GM12878 (cell line): ENCODE data around the gene CYP46A1. TPM values are rescaled to one million over a fixed set of nuclear protein-coding genes. Genes with fewer than 3 reads are reported as not detected.
"Not testable (repeated sequence)": the region's sequence is repeated elsewhere in the genome, so short reads cannot be mapped to it uniquely, and the experiment has no call there.

Source experiments
- ATAC-seq: fragments of 200-7000 bp; cut with Tn5 transposase; 3 replicates; pipeline ENCODE4 v1.9.1; 2020; ENCODE audit warnings: mild to moderate bottlenecking, moderate library complexity
- BruUV-seq: library from RNA; stranded (reverse); fragments of 400-500 nt; replicated peaks from 2 replicates; lab custom pipeline; 2021; lab: Mats Ljungman, UMichigan
- CTCF ChIA-PET: fragments of 300-600 bp; sonication (Branson Sonifier 250); formaldehyde crosslinking; extraction: SDS; loops from one replicate; lab custom pipeline; 2021; ENCODE audit warnings: inconsistent platforms; lab: Yijun Ruan, JAX
- POLR2A ChIA-PET: fragments of 350-600 bp; formaldehyde crosslinking; extraction: SDS; loops from one replicate; lab custom pipeline; 2021; ENCODE audit warnings: inconsistent platforms; lab: Charles Lee
- RAD21 ChIA-PET: fragments of 300-600 bp; sonication (Branson Sonifier 250); formaldehyde crosslinking; loops from one replicate; lab custom pipeline; 2023; ENCODE audit warnings: antibody characterized with exemption; ENCODE audit not compliant: unreplicated experiment; lab: Charles Lee
- SMC1A ChIA-PET: fragments of 300-600 bp; sonication (Branson Sonifier 250); formaldehyde crosslinking; loops from one replicate; lab custom pipeline; 2023; ENCODE audit not compliant: unreplicated experiment, uncharacterized antibody; lab: Charles Lee
- DNase-seq: peaks from one replicate; pipeline ENCODE4 v3.0.0-alpha.2; 2011; ENCODE audit warnings: low read depth, low spot score
- FAIRE-seq: peaks from 3 replicates; lab custom pipeline; 2011; peaks lifted over from hg19 to GRCh38; lab: Jason Lieb, UNC
- H2AFZ ChIP-seq: 2 replicates; pipeline ENCODE4 v1.6.0; 2011; ENCODE audit warnings: low read depth, low read length, control low read depth; ENCODE audit not compliant: control insufficient read depth
- H3K27ac ChIP-seq: 2 replicates; pipeline ENCODE4 v1.5.1; 2011; ENCODE audit warnings: control low read depth; ENCODE audit not compliant: control insufficient read depth, insufficient read depth
- H3K27me3 ChIP-seq, 2 experiments: replicated peaks in 1 of 2; 2 replicates each; pipeline versions ENCODE4 v1.6.0 to v1.6.1; 2011; ENCODE audit warnings: low read length in 1 of 2; ENCODE audit not compliant: control insufficient read depth in 2 of 2, insufficient read depth in 2 of 2
- H3K36me3 ChIP-seq, 2 experiments: 2 replicates each; pipeline ENCODE4 v1.5.1; 2011; ENCODE audit warnings: low read length in 1 of 2; ENCODE audit not compliant: control insufficient read depth in 2 of 2, insufficient read depth in 2 of 2
- H3K4me1 ChIP-seq: 2 replicates; pipeline ENCODE4 v1.6.1; 2011; ENCODE audit warnings: mild to moderate bottlenecking, low read length, moderate library complexity, mixed read lengths; ENCODE audit not compliant: control insufficient read depth, insufficient read depth
- H3K4me2 ChIP-seq: 2 replicates; pipeline ENCODE4 v1.6.0; 2011; ENCODE audit warnings: control low read depth; ENCODE audit not compliant: control insufficient read depth, insufficient read depth
- H3K4me3 ChIP-seq: fragments of 200-600 bp; sonication (generic); 2 replicates; pipeline ENCODE4 v1.5.1; 2016
- H3K79me2 ChIP-seq: 2 replicates; pipeline ENCODE4 v1.6.0; 2011; ENCODE audit warnings: low read length; ENCODE audit not compliant: control insufficient read depth, insufficient read depth
- H3K9ac ChIP-seq: 2 replicates; pipeline ENCODE4 v1.8.0; 2011; ENCODE audit warnings: low read length, control low read depth, mixed read lengths; ENCODE audit not compliant: control insufficient read depth, insufficient read depth
- H3K9me3 ChIP-seq: replicated peaks from 3 replicates; pipeline ENCODE4 v1.5.1; 2011; ENCODE audit warnings: mild to moderate bottlenecking, low read length; ENCODE audit not compliant: control insufficient read depth, insufficient read depth
- H4K20me1 ChIP-seq: 2 replicates; pipeline ENCODE4 v1.6.0; 2011; ENCODE audit not compliant: control insufficient read depth, insufficient read depth
- EZH2 ChIP-seq: IDR thresholded peaks from 2 replicates; pipeline ENCODE4 v1.6.1; 2012; ENCODE audit warnings: low read depth, mild to moderate bottlenecking, control low read depth, inconsistent platforms, low read length, borderline replicate concordance; ENCODE audit not compliant: control insufficient read depth
- FOXK2 ChIP-seq: fragments of 450-650 bp; IDR thresholded peaks from 2 replicates; pipeline ENCODE4 v1.6.1; 2017; ENCODE audit warnings: mild to moderate bottlenecking, moderate library complexity
- IKZF1 ChIP-seq: fragments of 450-650 bp; conservative IDR thresholded peaks from 2 replicates; pipeline ENCODE4 v1.6.1; 2017; ENCODE audit warnings: antibody characterized with exemption, mild to moderate bottlenecking
- JUND ChIP-seq: IDR thresholded peaks from 2 replicates; pipeline ENCODE4 v1.6.1; 2012; ENCODE audit warnings: low read depth, mild to moderate bottlenecking, low read length, improper control_type of control experiment, moderate library complexity
- KAT2A ChIP-seq: conservative IDR thresholded peaks from 2 replicates; pipeline ENCODE4 v1.6.1; 2011; ENCODE audit warnings: low read depth, low read length; ENCODE audit not compliant: control insufficient read depth
- MEF2A ChIP-seq: IDR thresholded peaks from 2 replicates; pipeline ENCODE4 v1.6.1; 2011; ENCODE audit warnings: low read depth, mild to moderate bottlenecking, low read length, moderate library complexity; ENCODE audit not compliant: insufficient read depth
- MXI1 ChIP-seq: fragments of 150-350 bp; IDR thresholded peaks from 2 replicates; pipeline ENCODE4 v1.6.1; 2011; ENCODE audit warnings: low read depth, mild to moderate bottlenecking, inconsistent platforms, low read length, improper control_type of control experiment
- NBN ChIP-seq: fragments of 450-650 bp; IDR thresholded peaks from 2 replicates; pipeline ENCODE4 v1.6.1; 2016
- NFYA ChIP-seq: IDR thresholded peaks from 2 replicates; pipeline ENCODE4 v1.6.1; 2011; ENCODE audit warnings: low read depth, mild to moderate bottlenecking, low read length, improper control_type of control experiment, borderline replicate concordance
- PML ChIP-seq: IDR thresholded peaks from 2 replicates; pipeline ENCODE4 v1.6.1; 2012; ENCODE audit warnings: low read length, inconsistent platforms
- POLR2AphosphoS5 ChIP-seq: IDR thresholded peaks from 2 replicates; pipeline ENCODE4 v1.6.1; 2011; ENCODE audit warnings: mild to moderate bottlenecking, low read length, inconsistent platforms
- SMAD5 ChIP-seq: IDR thresholded peaks from 2 replicates; pipeline ENCODE4 v1.6.1; 2016; ENCODE audit warnings: antibody characterized with exemption, low read depth
- TAF1 ChIP-seq: IDR thresholded peaks from 2 replicates; pipeline ENCODE4 v1.6.1; 2011; ENCODE audit warnings: mild to moderate bottlenecking, low read depth, low read length, borderline replicate concordance
- WGBS: methylation state at CpG from one replicate; pipeline ENCODE4 v1.1.6; 2016; ENCODE audit warnings: low lambda C conversion rate; ENCODE audit not compliant: insufficient replicate concordance, insufficient coverage; ENCODE audit errors: missing lambda C conversion rate; 5-methylcytosine and 5-hydroxymethylcytosine counted together
- in situ Hi-C: fragments of 300-500 bp; cut with MboI; formaldehyde crosslinking; loops from 9 replicates; pipeline ENCODE4 v1.14.3; 2018; ENCODE audit warnings: mixed read lengths
- intact Hi-C: fragments of 100-400 bp; cut with micrococcal nuclease; formaldehyde crosslinking; loops from one replicate; pipeline ENCODE4 v1.14.2; 2022; ENCODE audit not compliant: unreplicated experiment
- polyA plus RNA-seq, 11 experiments: library from polyadenylated mRNA; depleted of rRNA in 4 of 11; unstranded in 6 of 11; stranded (reverse) in 5 of 11; fragments of >200 nt; fragmentation: Nextera tagmentation in 4 of 11; fragmentation: Illumina TruSeq in 1 of 11; extraction: Ambion mirVana in 4 of 11; extraction: Trizol in 1 of 11; gene quantifications; 1 replicate in 1 of 11; 2 replicates in 10 of 11; pipeline versions ENCODE4 v1.2.1 to v1.2.3, GENCODE V29; 2011 to 2016; ENCODE audit warnings: inconsistent platforms in 2 of 11, missing spikeins in 2 of 11, low read depth in 1 of 11
- total RNA-seq, 4 experiments: library from RNA; depleted of rRNA in 3 of 4; stranded (reverse); fragments of >200 nt in 3 of 4; fragmentation: Illumina TruSeq in 1 of 4; extraction: Trizol in 1 of 4; gene quantifications; 2 replicates each; pipeline versions ENCODE4 v1.2.1 to v1.2.3, GENCODE V29; 2013 to 2021
- TF ChIP-seq, protein P1 (sequence below): fragments of 450-650 bp; IDR thresholded peaks from 2 replicates; pipeline ENCODE4 v1.6.1; 2017; ENCODE audit warnings: mild to moderate bottlenecking, moderate library complexity

CYP46A1 gene
- total and polyA plus RNA-seq, 10 of the 15 experiments (the other 5 are each of a cell fraction or from before 2014, with no cell fraction given) = 0.04 to 0.11 TPM; not detected in 8

DNA sequence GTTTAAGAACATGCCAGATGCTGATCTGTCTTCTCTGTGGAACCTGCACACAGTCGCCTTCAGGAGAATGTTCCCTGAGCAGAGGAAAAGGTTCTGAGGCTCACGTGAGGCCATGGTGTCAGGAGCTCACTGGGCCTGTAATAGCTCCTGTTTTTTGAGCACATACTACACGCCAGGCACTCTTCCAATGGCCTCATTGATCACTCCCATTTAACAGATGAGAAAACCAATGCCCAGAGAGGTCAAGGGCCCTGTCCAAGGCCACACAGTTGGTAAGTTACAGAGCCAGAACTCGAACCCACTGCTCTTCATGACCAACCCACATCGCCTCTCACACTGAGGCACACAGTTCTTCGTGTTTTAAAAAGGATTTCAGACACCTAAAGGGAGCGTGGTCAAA, 46.5 kb upstream of the CYP46A1 start:
- no peaks in the 10 kb centered on the region for H3K4me1 ChIP-seq
- TF ChIP-seq TAF1 (no peak), KAT2A (no peak), MXI1 (no peak), MEF2A (no peak), POLR2AphosphoS5 (no peak), FOXK2 (no peak), JUND (no peak), EZH2 (no peak), NFYA (no peak), NBN (no peak), PML (no peak), SMAD5 (no peak), IKZF1 (no peak)
- TF ChIP-seq, protein P1, sequence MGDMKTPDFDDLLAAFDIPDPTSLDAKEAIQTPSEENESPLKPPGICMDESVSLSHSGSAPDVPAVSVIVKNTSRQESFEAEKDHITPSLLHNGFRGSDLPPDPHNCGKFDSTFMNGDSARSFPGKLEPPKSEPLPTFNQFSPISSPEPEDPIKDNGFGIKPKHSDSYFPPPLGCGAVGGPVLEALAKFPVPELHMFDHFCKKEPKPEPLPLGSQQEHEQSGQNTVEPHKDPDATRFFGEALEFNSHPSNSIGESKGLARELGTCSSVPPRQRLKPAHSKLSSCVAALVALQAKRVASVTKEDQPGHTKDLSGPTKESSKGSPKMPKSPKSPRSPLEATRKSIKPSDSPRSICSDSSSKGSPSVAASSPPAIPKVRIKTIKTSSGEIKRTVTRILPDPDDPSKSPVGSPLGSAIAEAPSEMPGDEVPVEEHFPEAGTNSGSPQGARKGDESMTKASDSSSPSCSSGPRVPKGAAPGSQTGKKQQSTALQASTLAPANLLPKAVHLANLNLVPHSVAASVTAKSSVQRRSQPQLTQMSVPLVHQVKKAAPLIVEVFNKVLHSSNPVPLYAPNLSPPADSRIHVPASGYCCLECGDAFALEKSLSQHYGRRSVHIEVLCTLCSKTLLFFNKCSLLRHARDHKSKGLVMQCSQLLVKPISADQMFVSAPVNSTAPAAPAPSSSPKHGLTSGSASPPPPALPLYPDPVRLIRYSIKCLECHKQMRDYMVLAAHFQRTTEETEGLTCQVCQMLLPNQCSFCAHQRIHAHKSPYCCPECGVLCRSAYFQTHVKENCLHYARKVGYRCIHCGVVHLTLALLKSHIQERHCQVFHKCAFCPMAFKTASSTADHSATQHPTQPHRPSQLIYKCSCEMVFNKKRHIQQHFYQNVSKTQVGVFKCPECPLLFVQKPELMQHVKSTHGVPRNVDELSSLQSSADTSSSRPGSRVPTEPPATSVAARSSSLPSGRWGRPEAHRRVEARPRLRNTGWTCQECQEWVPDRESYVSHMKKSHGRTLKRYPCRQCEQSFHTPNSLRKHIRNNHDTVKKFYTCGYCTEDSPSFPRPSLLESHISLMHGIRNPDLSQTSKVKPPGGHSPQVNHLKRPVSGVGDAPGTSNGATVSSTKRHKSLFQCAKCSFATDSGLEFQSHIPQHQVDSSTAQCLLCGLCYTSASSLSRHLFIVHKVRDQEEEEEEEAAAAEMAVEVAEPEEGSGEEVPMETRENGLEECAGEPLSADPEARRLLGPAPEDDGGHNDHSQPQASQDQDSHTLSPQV = no peak
- TF ChIP-seq, all 136 proteins: peak for 0
- POLR2A ChIA-PET = no interaction called here

DNA sequence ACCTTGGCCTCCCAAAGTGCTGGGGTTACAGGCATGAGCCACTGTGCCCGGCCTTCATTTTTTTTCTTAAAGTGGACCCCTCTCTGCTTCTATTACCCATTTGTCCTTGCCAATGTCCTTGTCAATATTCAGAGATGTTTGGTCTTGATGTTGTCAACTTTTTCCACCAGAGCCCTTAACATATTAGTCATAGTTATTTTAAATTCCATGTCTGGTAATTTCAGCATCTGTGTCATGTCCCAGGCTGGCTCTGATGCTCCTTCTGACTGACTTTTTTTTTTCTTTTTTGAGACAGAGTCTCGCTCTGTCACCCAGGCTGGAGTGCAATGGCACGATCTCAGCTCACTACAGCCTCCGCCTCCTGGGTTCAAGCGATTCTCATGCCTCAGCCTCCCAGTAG, 41.3 kb upstream of the CYP46A1 start:
- H3K9me3 ChIP-seq, H2AFZ ChIP-seq, in situ Hi-C loops, BruUV-seq, H3K36me3 ChIP-seq, SMC1A ChIA-PET, CTCF ChIA-PET, RAD21 ChIA-PET, H3K9ac ChIP-seq, DNase-seq, ATAC-seq, H3K27me3 ChIP-seq, intact Hi-C loops, POLR2A ChIA-PET, H3K4me3 ChIP-seq, H4K20me1 ChIP-seq, FAIRE-seq, H3K79me2 ChIP-seq, H3K4me2 ChIP-seq, H3K4me1 ChIP-seq, H3K27ac ChIP-seq: not testable (repeated sequence)
- WGBS = 42% methylated on average over 5 of the region's 5 CpGs

More for the DNA sequence above, 46.5 kb upstream of the CYP46A1 start:
- WGBS = 6% methylated on average over 7 of the region's 7 CpGs
- Histone ChIP-seq H3K27ac (no peak overlapping the region), H4K20me1 (no peaks in the 10 kb centered on the region), H2AFZ (no peak overlapping the region), H3K36me3 (no peaks in the 10 kb centered on the region), H3K9ac (no peak overlapping the region), H3K4me3 (no peak overlapping the region), H3K79me2 (no peaks in the 10 kb centered on the region), H3K9me3 (no peaks in the 10 kb centered on the region), H3K4me2 (no peak overlapping the region), H3K27me3 (peaks cover 0 to 1% of the 10 kb centered on the region in 2 experiments; a peak in 1 of 4 replicates)
- in situ Hi-C loops = no loop called here
- no peak for FAIRE-seq
- intact Hi-C loops = no loop called here
- no peak for DNase-seq
- ATAC-seq = no peak
- SMC1A ChIA-PET = no interaction called here
- RAD21 ChIA-PET = no interaction called here
- no TSS peak for BruUV-seq
- CTCF ChIA-PET = no interaction called here
